ENCODE data around the gene P4HTM.
A peak's percentile ranks its signal among the peaks of the same experiment; 100 is the strongest.

The P4HTM gene

DNA sequence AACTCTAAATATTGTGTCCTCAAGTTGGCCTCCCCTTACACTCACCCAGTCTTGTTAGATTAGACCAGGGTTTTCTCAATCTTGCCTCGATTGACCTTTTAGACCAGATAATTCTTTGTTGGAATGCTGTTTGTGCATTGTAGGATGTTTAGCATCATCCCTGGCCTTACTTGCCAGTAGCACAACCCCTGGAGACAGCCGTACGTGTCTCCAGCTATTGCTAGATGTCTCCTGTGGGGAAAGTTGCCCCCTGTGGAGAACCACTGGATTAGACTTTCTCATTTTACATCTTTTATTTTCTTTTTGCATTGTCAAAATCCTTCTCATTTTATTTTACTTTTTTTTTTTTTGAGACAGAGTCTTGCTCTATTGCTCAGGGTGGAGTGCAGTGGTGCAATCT lies 19.4 kb downstream of the P4HTM start:
- no peak for DNase-seq

DNA sequence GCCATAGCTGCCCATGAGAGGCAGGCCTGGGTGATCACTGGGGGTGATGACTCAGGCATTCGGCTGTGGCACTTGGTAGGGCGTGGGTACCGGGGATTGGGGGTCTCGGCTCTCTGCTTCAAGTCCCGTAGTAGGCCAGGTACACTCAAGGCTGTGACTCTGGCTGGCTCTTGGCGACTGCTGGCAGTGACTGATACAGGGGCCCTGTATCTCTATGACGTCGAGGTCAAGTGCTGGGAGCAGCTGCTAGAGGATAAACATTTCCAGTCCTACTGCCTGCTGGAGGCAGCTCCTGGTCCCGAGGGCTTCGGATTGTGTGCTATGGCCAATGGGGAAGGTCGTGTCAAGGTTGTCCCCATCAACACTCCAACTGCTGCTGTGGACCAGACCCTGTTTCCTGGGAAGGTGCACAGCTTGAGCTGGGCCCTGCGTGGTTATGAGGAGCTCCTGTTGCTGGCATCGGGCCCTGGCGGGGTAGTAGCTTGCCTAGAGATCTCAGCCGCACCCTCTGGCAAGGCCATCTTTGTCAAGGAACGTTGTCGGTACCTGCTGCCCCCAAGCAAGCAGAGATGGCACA lies 22.5 kb downstream of the P4HTM start:
- DNase-seq = no peak

DNA sequence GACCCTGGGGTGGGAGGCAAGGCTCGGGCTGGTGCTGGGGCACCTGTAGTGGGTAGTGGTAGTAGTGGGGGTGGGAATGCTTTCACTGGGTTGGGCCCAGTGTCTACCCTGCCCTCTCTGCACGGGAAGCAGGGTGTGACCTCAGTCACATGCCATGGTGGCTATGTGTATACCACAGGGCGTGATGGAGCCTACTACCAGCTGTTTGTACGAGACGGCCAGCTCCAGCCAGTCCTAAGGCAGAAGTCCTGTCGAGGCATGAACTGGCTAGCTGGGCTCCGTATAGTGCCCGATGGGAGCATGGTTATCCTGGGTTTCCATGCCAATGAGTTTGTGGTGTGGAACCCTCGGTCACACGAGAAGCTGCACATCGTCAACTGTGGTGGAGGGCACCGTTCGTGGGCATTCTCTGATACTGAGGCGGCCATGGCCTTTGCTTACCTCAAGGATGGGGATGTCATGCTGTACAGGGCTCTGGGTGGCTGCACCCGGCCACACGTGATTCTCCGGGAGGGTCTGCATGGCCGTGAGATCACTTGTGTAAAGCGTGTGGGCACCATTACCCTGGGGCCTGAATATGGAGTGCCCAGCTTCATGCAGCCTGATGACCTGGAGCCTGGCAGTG lies 23.2 kb downstream of the P4HTM start:
- no peak for DNase-seq

DNA sequence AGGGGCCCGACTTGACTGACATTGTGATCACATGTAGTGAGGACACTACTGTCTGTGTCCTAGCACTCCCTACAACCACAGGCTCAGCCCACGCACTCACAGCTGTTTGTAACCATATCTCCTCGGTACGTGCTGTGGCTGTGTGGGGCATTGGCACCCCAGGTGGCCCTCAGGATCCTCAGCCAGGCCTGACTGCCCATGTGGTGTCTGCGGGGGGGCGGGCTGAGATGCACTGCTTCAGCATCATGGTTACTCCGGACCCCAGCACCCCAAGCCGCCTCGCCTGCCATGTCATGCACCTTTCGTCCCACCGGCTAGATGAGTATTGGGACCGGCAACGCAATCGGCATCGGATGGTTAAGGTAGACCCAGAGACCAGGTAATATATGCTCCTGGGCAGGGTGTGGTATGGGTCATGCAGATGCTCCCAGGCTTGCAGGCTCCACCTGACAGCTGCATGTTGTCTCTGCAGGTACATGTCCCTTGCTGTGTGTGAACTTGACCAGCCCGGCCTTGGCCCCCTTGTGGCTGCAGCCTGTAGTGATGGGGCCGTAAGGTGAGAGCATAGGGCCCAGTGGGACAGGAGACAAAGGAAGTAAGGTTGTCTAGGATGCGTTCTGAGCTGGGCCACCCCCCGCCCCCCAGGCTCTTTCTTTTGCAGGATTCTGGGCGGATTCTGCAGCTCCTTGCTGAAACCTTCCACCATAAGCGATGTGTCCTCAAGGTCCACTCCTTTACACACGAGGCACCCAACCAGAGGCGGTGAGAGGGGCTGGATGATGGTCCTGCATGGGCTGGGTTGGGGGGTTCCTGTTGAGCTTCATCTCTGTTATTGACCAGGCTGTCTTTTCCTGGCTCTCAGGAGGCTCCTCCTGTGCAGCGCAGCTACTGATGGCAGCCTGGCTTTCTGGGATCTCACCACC lies 24.0 kb downstream of the P4HTM start:
- peak; percentile 38 for DNase-seq

DNA sequence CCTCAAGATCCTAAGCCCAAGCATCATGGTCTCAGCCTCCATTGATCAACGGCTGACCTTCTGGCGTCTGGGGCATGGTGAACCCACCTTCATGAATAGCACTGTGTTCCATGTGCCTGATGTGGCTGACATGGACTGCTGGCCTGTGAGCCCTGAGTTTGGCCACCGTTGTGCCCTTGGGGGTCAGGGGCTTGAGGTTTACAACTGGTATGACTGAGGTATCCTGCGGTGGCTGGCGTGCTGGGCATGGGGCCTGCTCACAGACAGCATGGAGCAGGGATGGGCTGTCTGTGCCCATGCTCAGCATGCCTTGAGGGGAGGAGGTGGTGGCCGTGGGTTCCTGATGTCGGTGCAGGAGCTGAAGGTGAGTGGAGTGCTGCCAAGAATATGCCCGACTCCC lies 25.0 kb downstream of the P4HTM start:
- DNase-seq = no peak

DNA sequence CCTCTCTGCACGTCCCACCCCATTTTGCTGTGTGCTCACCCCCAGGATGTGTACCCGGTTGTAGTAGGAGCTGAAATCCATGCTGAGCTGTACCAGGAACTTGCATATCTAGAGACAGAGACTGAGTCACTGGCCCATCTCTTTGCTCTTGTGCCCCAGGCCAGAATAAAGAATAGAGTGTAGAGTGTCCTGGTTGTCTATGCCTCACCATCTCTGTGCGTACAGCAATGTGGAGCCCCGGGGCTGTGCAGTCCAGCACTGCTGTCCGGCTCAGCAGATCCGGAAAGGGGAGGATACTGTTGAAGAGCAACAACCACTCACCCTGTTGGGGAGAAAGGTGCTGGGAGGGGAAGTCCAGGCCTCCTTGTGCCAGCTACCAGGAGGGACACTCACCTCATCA lies 25.7 kb downstream of the P4HTM start:
- DNase-seq = no peak

DNA sequence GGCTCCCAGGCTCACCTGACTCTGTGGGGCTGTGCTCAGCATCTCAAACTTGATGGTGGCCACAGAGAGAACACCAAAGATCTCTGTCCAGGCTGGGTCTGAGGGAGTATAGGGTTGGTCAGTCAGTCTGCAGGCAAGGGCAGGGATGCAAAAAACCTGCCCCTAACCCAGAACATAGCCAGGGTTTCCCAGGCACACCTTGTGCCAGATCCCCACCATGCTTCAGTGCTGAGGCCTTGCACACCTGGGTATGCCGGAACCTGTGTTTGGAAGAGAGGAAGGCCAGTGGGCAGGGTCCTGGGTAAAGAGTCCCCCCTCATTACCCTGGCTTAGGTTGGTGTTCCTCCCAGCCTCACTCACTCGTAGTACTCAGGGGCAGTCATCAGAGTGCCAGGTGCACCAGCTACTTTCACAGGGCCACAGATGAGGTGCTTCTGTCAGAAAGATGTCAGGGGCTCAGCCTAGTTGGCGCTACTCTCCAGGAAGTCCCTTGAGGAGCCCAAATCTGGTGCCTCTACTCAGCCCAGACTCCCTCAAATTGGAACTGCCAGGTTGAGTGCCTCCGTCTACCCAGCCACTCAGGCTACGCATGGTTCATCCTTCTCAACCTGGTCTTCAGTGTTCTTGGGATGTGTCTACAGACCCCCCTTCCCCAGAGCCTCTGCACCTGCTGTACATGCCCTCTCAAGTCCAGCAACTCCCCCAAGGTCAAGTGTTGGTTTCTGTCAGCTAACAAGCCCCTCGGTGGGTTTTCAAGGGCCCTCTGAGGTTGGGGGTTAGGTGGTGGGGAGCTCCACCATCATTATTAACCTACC lies 26.6 kb downstream of the P4HTM start:
- no peak for DNase-seq

DNA sequence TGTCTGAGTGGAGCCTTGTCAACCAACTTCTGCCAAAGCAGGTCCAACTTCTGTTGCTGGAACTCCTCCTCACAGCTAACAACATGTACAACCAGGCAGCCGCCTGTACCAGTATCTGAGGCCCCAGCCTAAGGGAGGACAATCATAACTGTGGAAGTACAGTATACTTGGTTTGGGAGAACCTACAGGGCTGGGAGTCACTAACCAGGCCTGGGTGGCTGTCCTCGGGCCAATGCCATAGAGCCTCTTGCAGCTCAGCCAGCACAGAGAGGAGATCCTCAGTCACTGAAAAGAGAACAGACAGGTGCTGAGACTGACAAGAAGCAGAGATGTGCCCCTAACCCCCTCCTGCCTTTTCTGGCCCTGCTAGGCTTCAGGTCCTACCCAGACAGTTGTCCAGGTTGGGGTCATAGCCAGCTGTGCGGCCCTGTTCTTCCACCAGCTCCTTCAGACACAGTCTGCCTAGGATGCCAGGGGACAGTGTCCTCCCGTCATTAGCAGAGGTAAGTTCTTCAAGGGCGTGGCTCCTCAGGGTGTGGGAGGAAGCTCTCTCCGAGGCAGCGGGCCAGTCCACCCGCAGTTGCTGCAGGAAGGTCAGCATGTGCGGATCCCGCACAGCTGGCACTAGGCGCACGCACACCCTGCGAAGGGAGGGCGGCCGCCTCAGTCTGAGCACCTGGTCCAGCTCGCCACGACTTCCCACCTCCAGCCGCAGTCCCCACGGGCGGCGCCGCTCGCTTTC lies 27.4 kb downstream of the P4HTM start:
- no peak for DNase-seq

DNA sequence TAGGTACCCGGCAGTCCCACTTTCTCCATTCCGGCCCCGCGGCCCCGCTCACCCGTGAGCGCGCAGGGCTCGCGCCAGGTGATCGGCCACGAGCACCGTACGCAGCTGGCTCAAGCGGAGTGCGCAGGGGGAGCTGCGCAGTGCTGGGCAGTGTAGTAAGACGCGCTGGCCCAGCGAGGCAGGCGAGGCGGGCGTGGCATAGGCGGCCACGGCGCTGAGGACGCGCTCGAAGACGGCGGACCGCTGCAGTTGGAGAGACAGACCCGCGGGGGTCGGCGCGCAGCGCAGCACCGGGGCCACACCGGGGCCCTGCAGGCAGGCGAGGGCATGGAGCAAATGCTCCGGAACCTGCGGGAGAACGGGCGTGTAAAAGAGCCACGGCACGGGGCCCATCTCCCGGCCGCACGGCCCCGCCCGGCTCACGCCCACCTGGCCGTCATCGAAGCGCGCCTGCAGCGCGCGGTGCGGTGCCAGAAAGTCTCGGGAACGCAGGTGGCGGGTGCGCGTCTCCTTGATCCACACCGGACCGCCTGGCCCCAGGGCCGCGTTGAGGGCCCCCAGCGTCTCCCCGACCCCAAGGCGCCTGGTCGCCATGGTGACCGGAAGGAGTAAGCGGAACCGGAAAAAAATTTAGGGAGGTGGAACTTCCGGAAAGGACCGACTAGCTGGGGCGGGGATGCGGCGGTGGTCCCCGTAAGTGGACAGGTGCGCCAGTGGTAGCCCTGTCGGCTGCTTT lies 28.1 kb downstream of the P4HTM start, which contains the start of gene DALRD3:
Gene DALRD3, minus strand, starts transcription at position 610 of the 736 bp plus-strand sequence. Its CDS starts 16 bp downstream, at position 594.
- DNase-seq = peak; percentile 46

DNA sequence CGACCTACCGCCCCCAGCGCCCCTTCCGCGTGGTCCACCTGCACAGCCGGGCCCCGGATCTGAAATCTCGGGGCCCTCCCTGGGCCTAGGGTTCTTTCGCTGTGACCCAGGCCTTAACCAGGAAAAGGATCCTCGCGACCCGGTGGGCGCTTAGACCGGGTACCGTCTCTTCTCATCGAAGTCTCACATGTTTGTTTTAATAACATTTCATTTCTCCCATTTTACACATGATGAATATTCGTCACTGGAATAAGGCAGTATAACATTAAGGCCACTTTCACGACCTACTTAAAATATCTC lies 28.6 kb downstream of the P4HTM start:
- DNase-seq = no peak

DNA sequence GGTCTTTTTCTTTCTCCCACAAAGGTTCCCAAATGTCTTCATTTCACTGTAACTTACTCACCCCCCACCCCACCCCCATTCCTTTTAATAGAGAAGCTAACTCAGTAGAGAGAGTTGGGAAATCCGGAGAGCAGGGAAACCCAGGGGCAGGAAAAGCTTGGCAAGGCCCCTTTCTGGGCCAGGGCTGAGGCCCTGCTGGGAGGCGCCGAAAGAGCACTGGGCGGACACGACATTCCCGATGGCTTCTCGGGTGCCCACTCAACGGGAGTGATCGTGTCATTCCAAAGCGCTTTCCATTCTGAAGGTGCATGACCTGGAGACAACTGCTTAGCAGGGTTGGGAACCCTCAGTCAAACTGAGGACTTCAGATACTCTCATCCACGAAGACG lies 29.9 kb downstream of the P4HTM start:
- DNase-seq = no peak

DNA sequence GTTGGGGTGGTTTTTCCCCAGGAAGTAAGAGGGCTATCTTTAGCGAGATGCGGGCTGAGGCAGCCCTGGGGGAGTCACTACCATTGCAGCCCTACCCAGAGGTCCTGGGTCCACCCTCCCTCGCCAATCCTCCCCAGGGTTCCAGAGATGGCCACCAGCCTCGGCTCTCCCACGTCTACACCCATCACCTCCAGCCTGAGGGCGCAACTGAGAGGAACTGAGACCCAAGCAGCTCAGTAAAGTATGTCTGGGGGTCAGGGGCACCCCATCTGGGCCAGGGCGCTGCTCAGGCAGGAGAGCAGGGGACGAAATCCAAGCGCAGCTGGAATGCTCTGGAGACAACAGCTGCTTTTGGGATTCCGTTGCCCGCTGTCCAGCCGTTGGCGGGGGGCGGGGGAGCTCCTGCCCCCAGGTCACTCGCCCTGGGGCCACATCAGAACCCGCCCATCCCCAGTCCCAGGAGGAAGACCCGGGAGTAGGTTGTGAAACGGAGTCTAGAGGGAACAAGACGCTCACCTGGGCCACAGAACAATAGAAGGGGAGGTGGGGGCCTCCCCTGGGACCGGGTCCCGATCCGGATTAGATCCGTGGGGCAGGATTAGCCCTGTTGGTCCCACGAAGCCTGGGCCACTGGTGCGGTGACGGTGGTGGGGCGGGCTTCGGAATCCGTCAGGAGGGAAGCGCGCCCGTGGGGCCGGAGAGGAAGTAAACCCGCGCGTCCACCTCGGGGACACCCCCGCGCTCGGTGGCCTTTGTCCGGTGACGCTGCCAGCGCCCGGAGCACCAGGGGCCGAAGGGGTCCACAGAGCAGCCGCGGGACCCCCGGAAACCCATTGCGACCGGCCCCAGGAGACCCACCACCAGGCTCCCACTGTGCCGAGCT lies 30.5 kb downstream of the P4HTM start:
- DNase-seq = peak; percentile 16

DNA sequence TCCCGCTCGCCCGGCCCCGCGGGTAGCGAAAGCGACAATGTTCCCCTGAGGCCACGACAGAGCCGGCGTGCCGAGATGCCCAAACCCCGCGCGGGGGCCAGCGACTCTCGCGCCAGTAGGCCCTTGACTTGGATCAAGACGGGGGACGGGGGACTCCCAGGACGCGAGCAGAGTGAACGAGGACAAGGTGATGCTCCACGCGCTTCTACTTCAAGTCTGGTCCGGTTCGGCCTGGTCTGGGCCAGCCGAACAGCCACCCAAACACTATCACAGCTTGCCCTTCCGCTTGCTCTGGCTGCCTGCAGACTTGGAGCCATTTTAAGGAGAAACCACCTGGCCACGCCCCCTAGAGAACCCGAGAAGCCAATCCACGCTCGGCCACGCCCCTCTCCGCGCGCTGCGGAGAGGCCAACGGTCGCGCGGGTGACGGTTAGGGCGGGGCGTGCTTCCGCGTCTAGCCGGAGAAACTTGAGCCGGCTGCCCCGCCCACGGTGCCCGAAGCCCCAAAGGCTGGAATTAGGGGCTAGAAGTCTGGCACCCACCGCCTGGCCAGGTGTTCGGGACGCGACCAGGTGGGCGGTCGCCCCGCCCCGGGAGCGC lies 31.3 kb downstream of the P4HTM start:
- peak; percentile 99 for DNase-seq

DNA sequence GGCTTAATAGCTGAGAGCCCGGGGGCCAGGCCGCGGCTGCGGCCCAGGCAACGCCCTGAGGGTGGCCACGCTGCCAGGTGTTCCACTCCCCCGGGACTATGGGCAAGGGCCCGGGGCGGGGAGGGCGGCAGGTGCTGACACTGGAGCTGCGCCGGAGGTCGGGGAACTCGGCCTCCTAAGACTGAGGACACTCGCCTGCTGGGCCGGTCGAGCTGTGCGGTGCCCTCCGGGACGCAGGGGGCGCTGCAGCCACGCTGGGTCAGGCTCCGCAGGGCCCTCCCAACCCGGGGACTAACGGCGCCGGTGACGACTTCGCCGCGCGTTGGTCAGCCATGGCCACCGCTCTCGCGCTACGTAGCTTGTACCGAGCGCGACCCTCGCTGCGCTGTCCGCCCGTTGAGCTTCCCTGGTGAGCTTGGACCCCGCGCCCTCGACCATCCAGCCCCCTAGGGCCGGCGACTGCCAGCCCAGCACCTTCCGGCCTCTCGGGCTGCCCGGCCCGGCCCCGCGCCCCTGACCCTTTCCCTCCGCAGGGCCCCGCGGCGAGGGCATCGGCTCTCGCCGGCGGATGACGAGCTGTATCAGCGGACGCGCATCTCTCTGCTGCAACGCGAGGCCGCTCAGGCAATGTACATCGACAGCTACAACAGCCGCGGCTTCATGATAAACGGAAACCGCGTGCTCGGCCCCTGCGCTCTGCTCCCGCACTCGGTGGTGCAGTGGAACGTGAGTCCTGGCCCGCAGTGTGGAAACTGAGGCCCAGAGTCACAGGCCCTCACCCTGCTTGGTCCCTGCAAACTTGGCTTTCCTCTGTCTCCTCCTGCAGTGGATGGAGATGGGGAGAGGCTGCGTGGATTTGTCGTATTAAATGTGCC lies 32.0 kb downstream of the P4HTM start, which contains the start of gene NDUFAF3:
Gene NDUFAF3, plus strand, starts transcription at position 309 of the 875 bp plus-strand sequence. Its CDS starts 24 bp downstream, at position 333.
- peak; percentile 92 for DNase-seq

DNA sequence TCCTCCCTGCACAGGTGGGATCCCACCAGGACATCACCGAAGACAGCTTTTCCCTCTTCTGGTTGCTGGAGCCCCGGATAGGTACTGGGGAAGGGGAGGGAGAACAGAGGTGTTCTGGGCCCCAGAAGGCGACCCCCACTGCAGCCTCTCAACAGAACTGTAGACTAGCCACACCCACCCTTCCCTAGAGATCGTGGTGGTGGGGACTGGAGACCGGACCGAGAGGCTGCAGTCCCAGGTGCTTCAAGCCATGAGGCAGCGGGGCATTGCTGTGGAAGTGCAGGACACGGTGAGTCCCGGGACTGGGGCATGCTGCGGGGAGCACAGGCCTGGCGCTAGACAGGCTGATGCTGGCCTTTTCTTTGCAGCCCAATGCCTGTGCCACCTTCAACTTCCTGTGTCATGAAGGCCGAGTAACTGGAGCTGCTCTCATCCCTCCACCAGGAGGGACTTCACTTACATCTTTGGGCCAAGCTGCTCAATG lies 32.7 kb downstream of the P4HTM start:
- DNase-seq = no peak

DNA sequence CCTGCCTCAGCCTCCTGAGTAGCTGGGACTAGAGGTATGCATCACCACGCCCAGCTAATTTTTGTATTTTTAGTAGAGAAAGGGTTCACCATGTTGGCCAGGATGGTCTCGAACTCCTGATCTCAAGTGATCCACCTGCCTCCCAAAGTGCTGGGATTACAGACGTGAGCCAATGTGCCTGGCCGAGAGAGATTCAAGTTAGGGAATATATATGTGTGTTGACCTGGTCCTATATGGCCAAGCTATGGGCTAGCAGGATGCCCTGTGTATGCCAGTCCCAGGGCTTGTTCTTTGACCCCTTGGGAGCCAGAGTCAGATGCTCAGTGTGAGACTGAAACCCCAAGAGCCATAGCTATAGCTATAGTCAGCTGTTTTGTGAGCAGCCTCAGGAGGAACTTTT lies 33.7 kb downstream of the P4HTM start:
- DNase-seq = no peak

DNA sequence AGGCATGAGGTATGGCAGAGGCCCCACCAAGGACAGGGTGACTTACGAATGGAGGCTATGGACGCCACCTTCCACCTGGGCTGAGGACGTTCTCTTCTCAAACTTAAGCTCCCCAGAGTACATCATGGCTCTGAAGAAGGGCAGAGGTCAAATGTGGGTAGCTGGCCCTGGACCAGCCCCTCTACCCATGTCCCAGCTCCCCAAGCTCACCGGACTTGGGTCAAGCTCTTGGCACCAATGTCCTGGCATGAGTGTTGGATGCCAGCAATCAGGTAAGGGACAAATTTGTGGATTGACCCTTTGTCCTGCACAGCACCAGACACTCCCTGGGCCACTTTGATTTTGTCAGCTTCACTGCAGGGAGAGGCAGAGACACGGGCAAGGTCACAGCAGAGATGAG lies 34.4 kb downstream of the P4HTM start:
- no peak for DNase-seq

DNA sequence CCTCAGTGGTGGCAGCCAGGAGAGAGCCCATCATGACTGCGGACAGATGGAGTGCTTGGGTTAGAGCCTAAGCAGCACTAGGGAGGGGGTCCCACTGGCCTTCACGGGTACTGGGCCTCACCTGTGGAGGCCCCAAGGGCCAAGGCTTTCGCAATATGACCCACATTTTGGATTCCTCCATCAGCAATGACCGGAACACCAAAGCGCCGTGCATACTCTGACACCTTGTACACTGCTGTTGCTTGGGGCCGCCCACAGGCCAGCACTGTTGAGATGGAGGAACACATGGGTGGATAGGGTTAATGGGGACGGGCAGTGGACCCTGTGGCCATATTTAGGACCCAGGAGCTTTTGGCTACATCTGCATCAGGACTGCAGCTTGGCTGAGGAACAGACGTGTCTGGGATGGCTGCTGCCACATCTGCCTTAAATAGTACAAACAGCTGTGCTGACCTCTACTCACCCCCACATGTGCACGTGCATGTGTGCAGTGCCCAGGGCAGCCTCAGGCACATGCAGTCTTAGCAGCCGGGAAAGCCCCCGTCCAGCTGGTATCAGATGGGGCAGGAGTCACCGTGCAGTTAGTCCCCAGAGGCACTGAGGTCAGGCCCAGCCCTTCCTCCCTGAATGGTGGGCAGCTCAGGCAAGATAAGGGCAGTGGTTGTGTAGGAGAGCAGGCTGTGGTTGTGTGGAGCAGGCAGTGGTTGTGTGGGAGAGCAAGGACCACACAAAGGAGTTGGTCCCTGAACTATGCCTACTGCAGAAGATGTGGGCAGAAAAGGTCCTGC lies 35.2 kb downstream of the P4HTM start:
- DNase-seq = no peak

Data from T-helper 9 cell (primary cell).